Stomach (tissue), 4 donors: ENCODE data around the gene CENPU.

Experiments used
- CTCF ChIP-seq, 7 experiments: fragments of 450-650 bp in 4 of 7; fragments of 200-600 bp in 3 of 7; sonication (generic) in 3 of 7; IDR thresholded peaks; one replicate each; pipeline ENCODE4 v1.5.1; 2016 to 2019; ENCODE audit warnings: antibody characterized with exemption in 7 of 7, control low read depth in 2 of 7, mild to moderate bottlenecking in 1 of 7
- POLR2AphosphoS5 ChIP-seq, 3 donors: sonication (generic); formaldehyde crosslinking; IDR thresholded peaks; one replicate each; pipeline ENCODE4 v1.6.1; 2016; ENCODE audit warnings: antibody characterized with exemption in 3 of 3

DNA sequence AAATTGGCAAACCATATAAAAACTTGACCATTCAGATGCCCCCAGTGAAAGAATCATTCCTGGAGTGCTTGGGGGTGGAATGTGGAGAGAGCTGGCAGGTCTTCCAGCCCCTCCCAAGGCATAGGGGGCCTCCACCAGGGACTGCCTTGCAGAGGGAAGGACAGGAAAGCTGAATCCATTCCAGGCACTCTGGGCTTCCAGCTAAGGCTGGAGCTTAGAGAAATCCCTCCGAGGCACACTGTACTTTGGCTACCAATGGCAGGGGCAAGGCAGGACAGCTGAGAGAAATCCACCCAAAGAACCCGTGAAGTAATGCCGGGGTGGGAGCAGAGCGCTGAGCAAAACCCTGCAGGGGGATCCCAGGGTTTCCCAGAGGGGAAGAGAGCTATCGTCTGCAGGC is 4.0 kb downstream of the CENPU start:
- no peak for TF ChIP-seq CTCF (IDR thresholded peaks at IDR 0.05)
- TF ChIP-seq POLR2AphosphoS5 (IDR thresholded peaks at IDR 0.05): no peak
